Tibial nerve (tissue), 4 donors: Measurements from ENCODE around the gene ASCC1. TPM values are rescaled to one million over a fixed set of nuclear protein-coding genes. Genes with fewer than 3 reads are reported as not detected.

Source experiments
- DNase-seq, 2 donors: peaks; one replicate each; pipeline ENCODE4 v3.0.0-alpha.2; 2019; ENCODE audit warnings: low spot score in 2 of 2
- H3K27ac ChIP-seq, 4 donors: fragments of 200-600 bp; sonication (generic) in 3 of 4; one replicate each; pipeline ENCODE4 v1.5.1; 2017 to 2019; ENCODE audit warnings: mild to moderate bottlenecking in 1 of 4
- H3K27me3 ChIP-seq, 2 donors: fragments of 200-600 bp; sonication (generic) in 1 of 2; one replicate each; pipeline versions ENCODE4 v1.5.1 to v1.6.0; 2017 to 2019
- H3K36me3 ChIP-seq, 3 donors: fragments of 200-600 bp; sonication (generic); one replicate each; pipeline ENCODE4 v1.5.1; 2018 to 2019
- H3K4me1 ChIP-seq, 4 donors: fragments of 200-600 bp; sonication (generic) in 3 of 4; one replicate each; pipeline ENCODE4 v1.5.1; 2017 to 2019
- H3K4me3 ChIP-seq, 4 donors: fragments of 200-600 bp; sonication (generic) in 3 of 4; one replicate each; pipeline ENCODE4 v1.5.1; 2017 to 2019; ENCODE audit warnings: mild to moderate bottlenecking in 1 of 4, moderate library complexity in 1 of 4
- H3K9me3 ChIP-seq, 4 donors: fragments of 200-600 bp; sonication (generic) in 3 of 4; one replicate each; pipeline ENCODE4 v1.5.1; 2017 to 2019
- EP300 ChIP-seq, 2 donors: sonication (generic); formaldehyde crosslinking; IDR thresholded peaks; one replicate each; pipeline ENCODE4 v1.6.1; 2017; ENCODE audit warnings: antibody characterized with exemption in 2 of 2, mild to moderate bottlenecking in 1 of 2
- POLR2A ChIP-seq, 2 donors: fragments of 450-650 bp; IDR thresholded peaks; one replicate each; pipeline ENCODE4 v1.6.1; 2017; ENCODE audit warnings: antibody characterized with exemption in 2 of 2, mild to moderate bottlenecking in 2 of 2, moderate library complexity in 2 of 2
- WGBS, 2 donors: methylation state at CpG; one replicate each; pipeline ENCODE4 v1.1.5; 2018; 5-methylcytosine and 5-hydroxymethylcytosine counted together
- total RNA-seq, 4 donors: library from RNA; depleted of rRNA; stranded (reverse); fragments of >200 nt; gene quantifications; one replicate each; pipeline ENCODE4 v1.1.0, GENCODE V29; 2016
- TF ChIP-seq, protein P1 (sequence below), 5 experiments: fragments of 200-600 bp in 3 of 5; fragments of 450-650 bp in 2 of 5; sonication (generic) in 3 of 5; IDR thresholded peaks; one replicate each; pipeline ENCODE4 v1.5.1; 2016 to 2019; ENCODE audit warnings: antibody characterized with exemption in 5 of 5, mild to moderate bottlenecking in 3 of 5, moderate library complexity in 2 of 5

ASCC1 gene
- total RNA-seq, 4 donors from 2014 or later = 34.2 to 85.7 (median 54.2) TPM

GRCh38 chr10:72087392-72087968, 128.6 kb downstream of the ASCC1 start:
- H3K4me3 ChIP-seq = peak overlapping the region; percentile 6 to 51 (median 50)
- H3K36me3 ChIP-seq = peaks cover 0 to 4% (median 0%) of the 10 kb centered on the region in 3 donors
- peaks cover 0 to 34% of the 10 kb centered on the region in 2 donors for H3K27me3 ChIP-seq
- TF ChIP-seq POLR2A (IDR thresholded peaks at IDR 0.05) (no peak), EP300 (IDR thresholded peaks at IDR 0.05) (no peak)
- TF ChIP-seq, protein P1, sequence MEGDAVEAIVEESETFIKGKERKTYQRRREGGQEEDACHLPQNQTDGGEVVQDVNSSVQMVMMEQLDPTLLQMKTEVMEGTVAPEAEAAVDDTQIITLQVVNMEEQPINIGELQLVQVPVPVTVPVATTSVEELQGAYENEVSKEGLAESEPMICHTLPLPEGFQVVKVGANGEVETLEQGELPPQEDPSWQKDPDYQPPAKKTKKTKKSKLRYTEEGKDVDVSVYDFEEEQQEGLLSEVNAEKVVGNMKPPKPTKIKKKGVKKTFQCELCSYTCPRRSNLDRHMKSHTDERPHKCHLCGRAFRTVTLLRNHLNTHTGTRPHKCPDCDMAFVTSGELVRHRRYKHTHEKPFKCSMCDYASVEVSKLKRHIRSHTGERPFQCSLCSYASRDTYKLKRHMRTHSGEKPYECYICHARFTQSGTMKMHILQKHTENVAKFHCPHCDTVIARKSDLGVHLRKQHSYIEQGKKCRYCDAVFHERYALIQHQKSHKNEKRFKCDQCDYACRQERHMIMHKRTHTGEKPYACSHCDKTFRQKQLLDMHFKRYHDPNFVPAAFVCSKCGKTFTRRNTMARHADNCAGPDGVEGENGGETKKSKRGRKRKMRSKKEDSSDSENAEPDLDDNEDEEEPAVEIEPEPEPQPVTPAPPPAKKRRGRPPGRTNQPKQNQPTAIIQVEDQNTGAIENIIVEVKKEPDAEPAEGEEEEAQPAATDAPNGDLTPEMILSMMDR (IDR thresholded peaks at IDR 0.05) = no peak
- DNase-seq = no peak
- peaks cover 0 to 23% (median 21%) of the 10 kb centered on the region in 4 donors for H3K4me1 ChIP-seq
- H3K9me3 ChIP-seq = no peaks in the 10 kb centered on the region
- WGBS, 2 donors = 3 to 4% methylated on average over 18 to 35 of the region's 50 CpGs
- H3K27ac ChIP-seq = peak overlapping the region in 2 of 4 donors; percentile 18 to 80

GRCh38 chr10:72086466-72087391, 129.3 kb downstream of the ASCC1 start:
- 57 to 60% methylated on average over 41 to 48 of the region's 61 CpGs for WGBS, 2 donors
- no peak for DNase-seq
- Histone ChIP-seq H3K4me3 (peak overlapping the region; percentile 6 to 51 (median 50)), H3K27ac (peak overlapping the region in 2 of 4 donors; percentile 18 to 80), H3K9me3 (no peaks in the 10 kb centered on the region), H3K4me1 (peaks cover 0 to 23% (median 21%) of the 10 kb centered on the region in 4 donors), H3K27me3 (peaks cover 0 to 34% of the 10 kb centered on the region in 2 donors), H3K36me3 (no peaks in the 10 kb centered on the region)
- TF ChIP-seq EP300 (IDR thresholded peaks at IDR 0.05) (no peak), POLR2A (IDR thresholded peaks at IDR 0.05) (no peak)
- TF ChIP-seq, protein P1 (IDR thresholded peaks at IDR 0.05) = no peak

- H3K9me3 ChIP-seq = no peaks in the 10 kb centered on the region
- no peak overlapping the region for H3K4me3 ChIP-seq
- H3K4me1 ChIP-seq = peaks cover 0 to 23% (median 21%) of the 10 kb centered on the region in 4 donors
- WGBS, 2 donors = 76 to 95% methylated on average over 1 of the region's 1 CpG
- TF ChIP-seq EP300 (IDR thresholded peaks at IDR 0.05) (no peak), POLR2A (IDR thresholded peaks at IDR 0.05) (no peak)
- TF ChIP-seq, protein P1 (IDR thresholded peaks at IDR 0.05) = no peak
- no peak overlapping the region for H3K27ac ChIP-seq
- H3K27me3 ChIP-seq = peaks cover 0 to 34% of the 10 kb centered on the region in 2 donors
- H3K36me3 ChIP-seq = no peaks in the 10 kb centered on the region
- no peak for DNase-seq
Observed at GRCh38 chr10:72085864-72086465, 130.1 kb downstream of the ASCC1 start.

DNA sequence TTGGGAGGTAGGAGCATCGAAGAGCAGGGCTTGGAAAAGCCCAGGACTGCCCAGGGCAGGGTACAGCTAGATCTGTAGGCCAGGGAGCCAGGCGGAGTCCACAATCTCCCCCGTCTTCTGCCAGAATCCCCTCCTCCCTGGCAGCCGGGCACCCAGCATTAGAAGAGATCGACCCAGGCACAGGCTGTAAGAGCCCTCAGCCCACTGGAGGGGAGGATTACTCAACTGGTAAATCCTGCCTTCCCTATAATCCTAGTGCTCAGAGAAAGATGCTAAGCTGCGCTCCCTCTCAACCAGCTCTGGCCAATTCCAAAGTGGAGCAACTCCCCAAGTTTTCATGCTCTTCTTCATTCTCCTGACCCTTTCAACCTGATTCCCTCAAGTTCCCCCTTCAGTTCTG, 130.9 kb downstream of the ASCC1 start:
- Histone ChIP-seq H3K4me1 (peaks cover 0 to 23% (median 21%) of the 10 kb centered on the region in 4 donors), H3K9me3 (no peaks in the 10 kb centered on the region), H3K4me3 (no peak overlapping the region), H3K27ac (no peak overlapping the region), H3K36me3 (no peaks in the 10 kb centered on the region), H3K27me3 (peaks cover 0 to 34% of the 10 kb centered on the region in 2 donors)
- TF ChIP-seq EP300 (IDR thresholded peaks at IDR 0.05) (no peak), POLR2A (IDR thresholded peaks at IDR 0.05) (no peak)
- TF ChIP-seq, protein P1 (IDR thresholded peaks at IDR 0.05) = no peak
- 97 to 100% methylated on average over 2 to 6 of the region's 6 CpGs for WGBS, 2 donors
- no peak for DNase-seq
